ENCODE measurements around the gene ZNF787.

The ZNF787 gene

GRCh38 chr19:56101746-56102535, 19.2 kb downstream of the ZNF787 start:
- Histone ChIP-seq H2AFZ (ENCODE audit: low read depth, low read length) (no peak overlapping the region), H4K20me1 (ENCODE audit: insufficient read depth, low read length) (peaks cover 68% of the 10 kb centered on the region), H3K36me3 (ENCODE audit: insufficient read depth, low read length) (peaks cover 61% of the 10 kb centered on the region), H3K27me3 (ENCODE audit: insufficient read depth, low read length, poor library complexity) (no peaks in the 10 kb centered on the region), H3K4me1 (ENCODE audit: insufficient read depth, low read length) (no peaks in the 10 kb centered on the region), H3K4me2 (ENCODE audit: insufficient read depth, low read length) (no peak overlapping the region), H3K79me2 (ENCODE audit: insufficient read depth, low read length) (peaks cover 46% of the 10 kb centered on the region), H3K4me3 (ENCODE audit: low read depth in 1 of 2, low read length in 2 of 2) (no peak overlapping the region), H3K9ac (ENCODE audit: low read depth, low read length) (no peak overlapping the region), H3K27ac (ENCODE audit: low read length) (no peak overlapping the region), H3K9me3 (ENCODE audit: insufficient read depth, low read length, severe bottlenecking) (no peaks in the 10 kb centered on the region)
- TF ChIP-seq CTCF (IDR thresholded peaks at IDR 0.05; ENCODE audit: borderline replicate concordance, extremely low read depth, low read length, poor library complexity, severe bottlenecking) = no peak
- no peak for TF ChIP-seq EZH2 (IDR thresholded peaks at IDR 0.05; ENCODE audit: borderline replicate concordance, low read depth, low read length, severe bottlenecking)
- ATAC-seq (ENCODE audit: insufficient read depth, low read depth) = no peak
- DNase-seq = no peak

- no peak overlapping the region for H3K9ac ChIP-seq (ENCODE audit: low read depth, low read length)
- H3K4me1 ChIP-seq (ENCODE audit: insufficient read depth, low read length) = no peaks in the 10 kb centered on the region
- H3K27me3 ChIP-seq (ENCODE audit: insufficient read depth, low read length, poor library complexity) = no peaks in the 10 kb centered on the region
- no peak overlapping the region for H3K4me2 ChIP-seq (ENCODE audit: insufficient read depth, low read length)
- no peak overlapping the region for H3K4me3 ChIP-seq (ENCODE audit: low read depth in 1 of 2, low read length in 2 of 2)
- H4K20me1 ChIP-seq (ENCODE audit: insufficient read depth, low read length) = peaks cover 60% of the 10 kb centered on the region
- DNase-seq (no peak), ATAC-seq (ENCODE audit: insufficient read depth, low read depth) (no peak)
- no peak overlapping the region for H3K27ac ChIP-seq (ENCODE audit: low read length)
- no peak overlapping the region for H2AFZ ChIP-seq (ENCODE audit: low read depth, low read length)
- TF ChIP-seq CTCF (IDR thresholded peaks at IDR 0.05; ENCODE audit: borderline replicate concordance, extremely low read depth, low read length, poor library complexity, severe bottlenecking) (no peak), EZH2 (IDR thresholded peaks at IDR 0.05; ENCODE audit: borderline replicate concordance, low read depth, low read length, severe bottlenecking) (no peak)
- H3K36me3 ChIP-seq (ENCODE audit: insufficient read depth, low read length) = peaks cover 55% of the 10 kb centered on the region
- H3K9me3 ChIP-seq (ENCODE audit: insufficient read depth, low read length, severe bottlenecking) = no peaks in the 10 kb centered on the region
- peaks cover 37% of the 10 kb centered on the region for H3K79me2 ChIP-seq (ENCODE audit: insufficient read depth, low read length)
Observed at GRCh38 chr19:56101095-56101494, 20.0 kb downstream of the ZNF787 start.

GRCh38 chr19:56099638-56100539, 21.2 kb downstream of the ZNF787 start:
- Histone ChIP-seq H3K4me3 (ENCODE audit: low read depth in 1 of 2, low read length in 2 of 2) (no peak overlapping the region), H3K27me3 (ENCODE audit: insufficient read depth, low read length, poor library complexity) (no peaks in the 10 kb centered on the region), H3K4me1 (ENCODE audit: insufficient read depth, low read length) (no peaks in the 10 kb centered on the region), H3K27ac (ENCODE audit: low read length) (no peak overlapping the region), H3K4me2 (ENCODE audit: insufficient read depth, low read length) (no peak overlapping the region), H4K20me1 (ENCODE audit: insufficient read depth, low read length) (peaks cover 56% of the 10 kb centered on the region), H3K79me2 (ENCODE audit: insufficient read depth, low read length) (peaks cover 31% of the 10 kb centered on the region), H2AFZ (ENCODE audit: low read depth, low read length) (no peak overlapping the region), H3K9ac (ENCODE audit: low read depth, low read length) (no peak overlapping the region), H3K36me3 (ENCODE audit: insufficient read depth, low read length) (peaks cover 66% of the 10 kb centered on the region), H3K9me3 (ENCODE audit: insufficient read depth, low read length, severe bottlenecking) (no peaks in the 10 kb centered on the region)
- TF ChIP-seq EZH2 (IDR thresholded peaks at IDR 0.05; ENCODE audit: borderline replicate concordance, low read depth, low read length, severe bottlenecking) (no peak), CTCF (IDR thresholded peaks at IDR 0.05; ENCODE audit: borderline replicate concordance, extremely low read depth, low read length, poor library complexity, severe bottlenecking) (no peak)
- DNase-seq (no peak), ATAC-seq (ENCODE audit: insufficient read depth, low read depth) (no peak)
